ENCODE measurements around the gene CLK2.

GRCh38 chr1:155295183-155295941, 22.1 kb upstream of the CLK2 start:
- TF ChIP-seq CTCF (IDR thresholded peaks at IDR 0.05; ENCODE audit: poor library complexity, severe bottlenecking) (no peak), POLR2AphosphoS5 (IDR thresholded peaks at IDR 0.05) (no peak), EZH2 (IDR thresholded peaks at IDR 0.05; ENCODE audit: borderline replicate concordance, insufficient read depth, low read length, poor library complexity, severe bottlenecking) (no peak), RAD21 (conservative IDR thresholded peaks at IDR 0.05) (no peak), EP300 (conservative IDR thresholded peaks at IDR 0.05; ENCODE audit: poor library complexity, severe bottlenecking) (no peak), MXI1 (conservative IDR thresholded peaks at IDR 0.05; ENCODE audit: poor library complexity, severe bottlenecking) (no peak), SMC3 (conservative IDR thresholded peaks at IDR 0.05; ENCODE audit: poor library complexity) (no peak)
- TF ChIP-seq, protein P1, sequence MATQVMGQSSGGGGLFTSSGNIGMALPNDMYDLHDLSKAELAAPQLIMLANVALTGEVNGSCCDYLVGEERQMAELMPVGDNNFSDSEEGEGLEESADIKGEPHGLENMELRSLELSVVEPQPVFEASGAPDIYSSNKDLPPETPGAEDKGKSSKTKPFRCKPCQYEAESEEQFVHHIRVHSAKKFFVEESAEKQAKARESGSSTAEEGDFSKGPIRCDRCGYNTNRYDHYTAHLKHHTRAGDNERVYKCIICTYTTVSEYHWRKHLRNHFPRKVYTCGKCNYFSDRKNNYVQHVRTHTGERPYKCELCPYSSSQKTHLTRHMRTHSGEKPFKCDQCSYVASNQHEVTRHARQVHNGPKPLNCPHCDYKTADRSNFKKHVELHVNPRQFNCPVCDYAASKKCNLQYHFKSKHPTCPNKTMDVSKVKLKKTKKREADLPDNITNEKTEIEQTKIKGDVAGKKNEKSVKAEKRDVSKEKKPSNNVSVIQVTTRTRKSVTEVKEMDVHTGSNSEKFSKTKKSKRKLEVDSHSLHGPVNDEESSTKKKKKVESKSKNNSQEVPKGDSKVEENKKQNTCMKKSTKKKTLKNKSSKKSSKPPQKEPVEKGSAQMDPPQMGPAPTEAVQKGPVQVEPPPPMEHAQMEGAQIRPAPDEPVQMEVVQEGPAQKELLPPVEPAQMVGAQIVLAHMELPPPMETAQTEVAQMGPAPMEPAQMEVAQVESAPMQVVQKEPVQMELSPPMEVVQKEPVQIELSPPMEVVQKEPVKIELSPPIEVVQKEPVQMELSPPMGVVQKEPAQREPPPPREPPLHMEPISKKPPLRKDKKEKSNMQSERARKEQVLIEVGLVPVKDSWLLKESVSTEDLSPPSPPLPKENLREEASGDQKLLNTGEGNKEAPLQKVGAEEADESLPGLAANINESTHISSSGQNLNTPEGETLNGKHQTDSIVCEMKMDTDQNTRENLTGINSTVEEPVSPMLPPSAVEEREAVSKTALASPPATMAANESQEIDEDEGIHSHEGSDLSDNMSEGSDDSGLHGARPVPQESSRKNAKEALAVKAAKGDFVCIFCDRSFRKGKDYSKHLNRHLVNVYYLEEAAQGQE (IDR thresholded peaks at IDR 0.05; ENCODE audit: borderline replicate concordance) = no peak
